IMR-90 (cell line): ENCODE results near the gene SEC23A. TPM values are rescaled to one million over a fixed set of nuclear protein-coding genes. Genes with fewer than 3 reads are reported as not detected.
"Not testable (repeated sequence)": the region's sequence is repeated elsewhere in the genome, so short reads cannot be mapped to it uniquely, and the experiment has no call there.

Source experiments
- ATAC-seq: fragments of 200-7000 bp; cut with Tn5 transposase; 2 replicates; pipeline ENCODE4 v1.9.1; 2020; ENCODE audit warnings: low read depth, mild to moderate bottlenecking, moderate library complexity
- BruUV-seq: library from RNA; stranded (reverse); fragments of 400-500 nt; replicated peaks from 2 replicates; lab custom pipeline; 2021; lab: Mats Ljungman, UMichigan
- CTCF ChIA-PET: fragments of 300-600 bp; formaldehyde crosslinking; extraction: SDS; loops from one replicate; lab custom pipeline; 2021; ENCODE audit warnings: antibody characterized with exemption; lab: Yijun Ruan, JAX
- POLR2A ChIA-PET: fragments of 300-600 bp; sonication (Branson Sonifier 250); formaldehyde crosslinking; loops from one replicate; lab custom pipeline; 2022; ENCODE audit warnings: antibody characterized with exemption; ENCODE audit not compliant: unreplicated experiment; lab: Charles Lee
- DNase-seq: peaks from one replicate; pipeline ENCODE4 v3.0.0; 2013
- H2AFZ ChIP-seq: replicated peaks from 2 replicates; pipeline ENCODE3; 2013; ENCODE audit warnings: low read length, mild to moderate bottlenecking; ENCODE audit not compliant: poor library complexity
- H2AK5ac ChIP-seq: 2 replicates; pipeline ENCODE4 v1.6.1; 2013; ENCODE audit warnings: low read depth, low read length, inconsistent platforms
- H2AK9ac ChIP-seq: replicated peaks from 2 replicates; pipeline ENCODE3; 2013; ENCODE audit warnings: mild to moderate bottlenecking, low read depth, low read length, moderate library complexity; ENCODE audit not compliant: poor library complexity
- H2BK120ac ChIP-seq: 2 replicates; pipeline ENCODE4 v1.6.1; 2013; ENCODE audit warnings: low read depth, low read length, inconsistent platforms
- H2BK15ac ChIP-seq: 3 replicates; pipeline ENCODE4 v1.6.1; 2013; ENCODE audit warnings: low read depth, low read length, inconsistent platforms
- H2BK20ac ChIP-seq: 2 replicates; pipeline ENCODE4 v1.6.1; 2013; ENCODE audit warnings: low read depth, mild to moderate bottlenecking, inconsistent platforms, low read length, moderate library complexity
- H2BK5ac ChIP-seq: 2 replicates; pipeline ENCODE4 v1.6.1; 2013; ENCODE audit warnings: mild to moderate bottlenecking, low read depth, low read length, inconsistent platforms; ENCODE audit not compliant: poor library complexity, severe bottlenecking
- H3K14ac ChIP-seq: replicated peaks from 2 replicates; pipeline ENCODE4 v1.6.1; 2013; ENCODE audit warnings: low read depth, low read length, inconsistent platforms
- H3K18ac ChIP-seq: 2 replicates; pipeline ENCODE4 v1.6.1; 2013; ENCODE audit warnings: low read depth, low read length, control low read depth
- H3K23ac ChIP-seq: 2 replicates; pipeline ENCODE4 v1.6.1; 2013; ENCODE audit warnings: low read depth, low read length, inconsistent platforms
- H3K27ac ChIP-seq: 2 replicates; pipeline ENCODE4 v1.5.1; 2013; ENCODE audit warnings: mild to moderate bottlenecking, control low read depth, low read length; ENCODE audit not compliant: insufficient read depth
- H3K27me3 ChIP-seq: 2 replicates; pipeline ENCODE4 v1.6.1; 2013; ENCODE audit warnings: low read length; ENCODE audit not compliant: control insufficient read depth, insufficient read depth
- H3K36me3 ChIP-seq: 2 replicates; pipeline ENCODE4 v1.6.1; 2013; ENCODE audit warnings: low read length, mixed read lengths; ENCODE audit not compliant: control insufficient read depth, insufficient read depth
- H3K4ac ChIP-seq: 2 replicates; pipeline ENCODE4 v1.6.1; 2013; ENCODE audit warnings: low read depth, low read length, inconsistent platforms
- H3K4me1 ChIP-seq: 2 replicates; pipeline ENCODE4 v1.6.1; 2013; ENCODE audit warnings: low read length, mixed read lengths; ENCODE audit not compliant: control insufficient read depth, insufficient read depth
- H3K4me2 ChIP-seq: 2 replicates; pipeline ENCODE4 v1.6.1; 2013; ENCODE audit warnings: low read depth, mild to moderate bottlenecking, control low read depth, low read length, moderate library complexity
- H3K4me3 ChIP-seq: 2 replicates; pipeline ENCODE4 v1.5.1; 2013; ENCODE audit warnings: low read depth, mild to moderate bottlenecking, control low read depth, low read length, moderate library complexity; ENCODE audit not compliant: insufficient read depth
- H3K56ac ChIP-seq: 2 replicates; pipeline ENCODE4 v1.6.1; 2013; ENCODE audit warnings: low read length, inconsistent platforms; ENCODE audit not compliant: insufficient read depth; ENCODE audit errors: extremely low read depth
- H3K79me1 ChIP-seq, 2 experiments: 2 replicates each; pipeline ENCODE4 v1.6.1; 2013; ENCODE audit warnings: low read length in 2 of 2, inconsistent platforms in 1 of 2, low read depth in 1 of 2
- H3K9ac ChIP-seq: 2 replicates; pipeline ENCODE4 v1.6.1; 2013; ENCODE audit warnings: low read depth, low read length, control low read depth
- H3K9me1 ChIP-seq: 2 replicates; pipeline ENCODE4 v1.6.1; 2013; ENCODE audit warnings: low read length, inconsistent platforms; ENCODE audit not compliant: insufficient read depth
- H3K9me3 ChIP-seq: 2 replicates; pipeline ENCODE4 v1.6.1; 2013; ENCODE audit warnings: low read length; ENCODE audit not compliant: control insufficient read depth, insufficient read depth
- H4K20me1 ChIP-seq: 2 replicates; pipeline ENCODE4 v1.6.1; 2013; ENCODE audit warnings: low read length, inconsistent platforms; ENCODE audit not compliant: insufficient read depth
- H4K5ac ChIP-seq: 2 replicates; pipeline ENCODE4 v1.6.1; 2013; ENCODE audit warnings: mild to moderate bottlenecking, low read depth, low read length, control low read depth
- H4K8ac ChIP-seq, 2 experiments: 2 replicates each; pipeline ENCODE4 v1.6.1; 2013; ENCODE audit warnings: low read depth in 2 of 2, low read length in 2 of 2, control low read depth in 1 of 2, inconsistent platforms in 1 of 2
- H4K91ac ChIP-seq: 2 replicates; pipeline ENCODE4 v1.6.1; 2013; ENCODE audit warnings: low read depth, low read length, inconsistent platforms; ENCODE audit not compliant: insufficient read depth
- CTCF ChIP-seq: conservative IDR thresholded peaks from 2 replicates; pipeline ENCODE4 v1.5.1; 2012; ENCODE audit warnings: mild to moderate bottlenecking, low read depth, low read length, improper control_type of control experiment
- RFX5 ChIP-seq: IDR thresholded peaks from 2 replicates; pipeline ENCODE4 v1.8.0; 2012; ENCODE audit warnings: low read depth, mild to moderate bottlenecking, low read length, moderate library complexity
- WGBS, 2 experiments: methylation state at CpG; one replicate each; pipeline versions ENCODE4 v1.1.5 to v1.1.7; 2013; ENCODE audit warnings: missing lambda C conversion rate in 2 of 2; ENCODE audit not compliant: insufficient read length in 1 of 2; ENCODE audit errors: extremely low coverage in 2 of 2; 5-methylcytosine and 5-hydroxymethylcytosine counted together
- dilution Hi-C: fragments of 300-500 bp; cut with HindIII; formaldehyde crosslinking; loops from one replicate; pipeline ENCODE4 v1.14.3; 2018; ENCODE audit warnings: low sequenced_read_pairs; ENCODE audit not compliant: unreplicated experiment
- in situ Hi-C: fragments of 300-500 bp; cut with MboI; formaldehyde crosslinking; loops from 3 replicates; pipeline ENCODE4 v1.14.3; 2019; ENCODE audit warnings: low sequenced_read_pairs, inconsistent platforms, mixed read lengths
- intact Hi-C: fragments of 100-400 bp; cut with micrococcal nuclease; formaldehyde crosslinking; loops from 2 replicates; pipeline ENCODE4 v1.10.0; 2022
- polyA plus RNA-seq, 3 experiments: library from polyadenylated mRNA; depleted of rRNA; stranded (reverse); fragments of >200 nt; gene quantifications; 2 replicates each; pipeline ENCODE4 v1.2.3, GENCODE V29; 2012; ENCODE audit warnings: low replicate concordance in 1 of 3
- total RNA-seq: library from RNA; depleted of rRNA; stranded (reverse); fragments of >200 nt; gene quantifications from 2 replicates; pipeline ENCODE4 v1.2.3, GENCODE V29; 2012

Gene SEC23A
- total and polyA plus RNA-seq, 2 of the 4 experiments (the other 2 are of a cell fraction) = 141 to 609 TPM

GRCh38 chr14:39023939-39024871 is 78.8 kb downstream of the SEC23A start (continued):
- TF ChIP-seq CTCF (no peak), RFX5 (no peak)

- WGBS, 2 experiments = 89% methylated on average over 12 of the region's 33 CpGs; no CpG with 5 or more reads in 1 of the 2 experiments
- in situ Hi-C loops = loop anchor here (10.0 to 25.0 kb wide), 2 partner anchors 293 to 1105 kb away; no protein-coding TSS in a partner anchor
Measured at GRCh38 chr14:39017096-39018016, 85.7 kb downstream of the SEC23A start.

More at GRCh38 chr14:39017096-39018016, 85.7 kb downstream of the SEC23A start:
- POLR2A ChIA-PET, DNase-seq, H4K20me1 ChIP-seq, H2BK120ac ChIP-seq, H3K9me1 ChIP-seq, H3K36me3 ChIP-seq, H3K4me1 ChIP-seq, H3K4me3 ChIP-seq, H3K79me1 ChIP-seq, H3K9me3 ChIP-seq, H3K18ac ChIP-seq, H3K27me3 ChIP-seq, H3K14ac ChIP-seq, ATAC-seq, H2AK9ac ChIP-seq, H3K4me2 ChIP-seq, H2AK5ac ChIP-seq, H2BK5ac ChIP-seq, H3K23ac ChIP-seq, H3K27ac ChIP-seq, H4K5ac ChIP-seq, H2AFZ ChIP-seq, H4K8ac ChIP-seq, H3K56ac ChIP-seq, BruUV-seq, H3K4ac ChIP-seq, H2BK20ac ChIP-seq, H3K9ac ChIP-seq, H2BK15ac ChIP-seq, H4K91ac ChIP-seq, dilution Hi-C loops: not testable (repeated sequence)
- intact Hi-C loops = loop anchor here (5.0 to 10.0 kb wide), 2 partner anchors 413 to 1115 kb away; no protein-coding TSS in a partner anchor
- CTCF ChIA-PET = interaction anchor here (0.6 kb wide), 1 partner anchor 20 kb away, joined by 3 read pairs; no protein-coding TSS in a partner anchor
